GM13977 (cell line): ENCODE results near the gene FXR2.

ENCODE experiments used
- DNase-seq: peaks from one replicate; pipeline ENCODE4 v3.0.0; 2012; ENCODE audit warnings: low spot score
- in situ Hi-C: fragments of 300-500 bp; cut with MboI; formaldehyde crosslinking; loops from one replicate; pipeline ENCODE4 v1.12.0; 2022; ENCODE audit warnings: low sequenced_read_pairs, low pct_unique_long_range_greater_than_20kb, mixed read lengths, inconsistent platforms; ENCODE audit not compliant: unreplicated experiment
- TF ChIP-seq, protein P1 (sequence below): IDR thresholded peaks from 2 replicates; pipeline ENCODE4 v1.5.1; 2012; ENCODE audit warnings: mild to moderate bottlenecking, control low read depth; ENCODE audit not compliant: insufficient read depth; ENCODE audit errors: extremely low read depth, missing control alignments

The FXR2 gene

DNA sequence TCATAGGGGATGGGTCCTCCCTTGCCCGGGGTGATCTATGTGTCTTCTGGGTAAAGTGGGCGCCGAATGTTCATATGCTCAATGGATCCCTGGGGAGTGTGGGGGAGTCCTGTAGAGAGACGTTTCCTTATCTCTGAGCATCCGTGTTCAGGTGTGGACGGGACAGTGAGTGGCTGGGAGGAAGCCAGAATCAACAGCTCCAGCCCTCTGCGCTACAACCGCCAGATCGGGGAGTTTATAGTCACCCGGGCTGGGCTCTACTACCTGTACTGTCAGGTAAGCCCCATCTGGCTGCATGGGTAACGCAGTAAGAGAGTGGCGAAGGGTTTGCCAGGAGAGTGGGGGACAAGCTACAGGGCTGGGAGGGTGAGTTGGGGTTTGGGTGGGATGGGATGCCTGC, 58.1 kb downstream of the FXR2 start:
- TF ChIP-seq, protein P1, sequence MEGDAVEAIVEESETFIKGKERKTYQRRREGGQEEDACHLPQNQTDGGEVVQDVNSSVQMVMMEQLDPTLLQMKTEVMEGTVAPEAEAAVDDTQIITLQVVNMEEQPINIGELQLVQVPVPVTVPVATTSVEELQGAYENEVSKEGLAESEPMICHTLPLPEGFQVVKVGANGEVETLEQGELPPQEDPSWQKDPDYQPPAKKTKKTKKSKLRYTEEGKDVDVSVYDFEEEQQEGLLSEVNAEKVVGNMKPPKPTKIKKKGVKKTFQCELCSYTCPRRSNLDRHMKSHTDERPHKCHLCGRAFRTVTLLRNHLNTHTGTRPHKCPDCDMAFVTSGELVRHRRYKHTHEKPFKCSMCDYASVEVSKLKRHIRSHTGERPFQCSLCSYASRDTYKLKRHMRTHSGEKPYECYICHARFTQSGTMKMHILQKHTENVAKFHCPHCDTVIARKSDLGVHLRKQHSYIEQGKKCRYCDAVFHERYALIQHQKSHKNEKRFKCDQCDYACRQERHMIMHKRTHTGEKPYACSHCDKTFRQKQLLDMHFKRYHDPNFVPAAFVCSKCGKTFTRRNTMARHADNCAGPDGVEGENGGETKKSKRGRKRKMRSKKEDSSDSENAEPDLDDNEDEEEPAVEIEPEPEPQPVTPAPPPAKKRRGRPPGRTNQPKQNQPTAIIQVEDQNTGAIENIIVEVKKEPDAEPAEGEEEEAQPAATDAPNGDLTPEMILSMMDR: no peak
- in situ Hi-C loops: loop anchor here (5.0 to 25.0 kb wide), 2 partner anchors 39 to 194 kb away; partner anchors contain the start of genes KCTD11 and TMEM95
- DNase-seq: no peak

DNA sequence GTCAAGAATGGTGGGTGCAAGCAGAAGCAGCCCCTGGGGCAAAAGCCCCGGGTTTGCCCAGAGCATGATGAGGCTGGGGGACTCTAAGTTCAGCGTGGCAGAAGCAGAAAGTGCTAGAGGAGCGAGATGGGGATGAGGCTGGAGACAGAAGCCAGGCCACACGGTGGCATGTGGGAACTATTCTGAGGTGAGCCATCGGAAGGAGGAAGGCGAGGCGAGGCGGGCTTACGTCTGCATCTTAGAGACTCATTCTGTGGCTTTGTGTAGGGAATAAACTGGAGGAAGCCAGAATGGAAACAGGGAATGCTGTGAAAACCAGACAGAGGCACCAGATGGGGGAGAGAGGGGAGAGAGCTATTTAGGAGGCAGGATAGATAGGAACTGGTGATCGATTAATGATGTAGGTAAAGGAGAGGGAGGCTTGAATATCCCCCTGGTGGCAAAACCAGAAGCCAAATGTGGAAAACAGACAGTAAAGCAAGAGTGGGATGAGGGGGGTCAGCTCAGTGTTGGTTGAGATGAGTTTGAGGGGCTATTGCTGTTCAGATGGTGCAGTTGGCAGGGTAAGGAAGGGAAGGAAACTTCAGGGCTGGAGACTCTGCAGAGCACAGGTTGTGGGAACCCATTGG, 59.3 kb downstream of the FXR2 start:
- in situ Hi-C loops: loop anchor here (5.0 to 25.0 kb wide), 2 partner anchors 38 to 193 kb away; partner anchors contain the start of genes KCTD11 and TMEM95
- TF ChIP-seq, protein P1: no peak
- no peak for DNase-seq

DNA sequence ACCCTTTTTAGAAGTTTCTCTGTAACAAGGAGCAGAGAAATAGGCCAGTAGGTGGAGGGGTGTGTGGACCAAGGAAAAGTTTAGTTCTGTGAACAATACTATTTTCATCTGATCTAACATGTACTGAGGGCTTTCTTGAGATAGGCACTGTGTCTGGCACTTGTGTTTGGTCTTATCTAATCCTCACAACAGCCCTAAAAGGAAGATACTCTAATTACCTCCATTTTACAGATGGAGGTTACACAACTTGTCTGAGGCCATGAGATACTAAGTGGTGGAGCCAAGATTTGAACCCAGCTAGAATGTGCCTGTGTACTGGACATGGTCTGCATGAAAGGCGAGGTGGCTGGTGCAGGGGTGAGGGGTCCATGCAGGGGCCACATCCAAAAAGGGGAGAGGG, 61.3 kb downstream of the FXR2 start:
- TF ChIP-seq, protein P1: no peak
- no peak for DNase-seq
- in situ Hi-C loops: loop anchor here (25.0 kb wide), 1 partner anchor 191 kb away; the partner anchor contains the start of genes KCTD11 and TMEM95

DNA sequence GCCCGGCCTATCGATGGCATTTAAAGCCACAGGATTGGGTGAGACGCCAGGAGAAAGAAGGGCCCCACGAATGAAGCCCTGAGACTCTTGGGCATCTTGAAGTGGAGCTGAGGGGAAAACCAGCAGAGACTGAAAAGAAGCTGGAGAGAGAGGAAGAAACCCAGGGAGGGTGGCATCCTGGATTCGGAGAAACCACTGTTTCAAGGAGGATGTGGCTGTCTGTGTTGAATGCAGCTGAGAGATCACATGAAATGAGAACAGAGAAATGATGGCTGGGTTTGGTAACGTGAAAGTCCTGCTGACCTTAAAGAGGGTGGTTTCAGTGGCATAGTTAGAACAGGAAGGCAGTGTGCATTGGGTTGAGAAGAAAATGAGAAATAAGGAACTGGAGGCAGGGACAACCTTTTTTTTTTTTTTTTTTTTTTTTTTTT, 62.1 kb downstream of the FXR2 start:
- TF ChIP-seq, protein P1: no peak
- in situ Hi-C loops: loop anchor here (25.0 kb wide), 1 partner anchor 190 kb away; the partner anchor contains the start of genes KCTD11 and TMEM95
- peak; percentile 74 for DNase-seq

DNA sequence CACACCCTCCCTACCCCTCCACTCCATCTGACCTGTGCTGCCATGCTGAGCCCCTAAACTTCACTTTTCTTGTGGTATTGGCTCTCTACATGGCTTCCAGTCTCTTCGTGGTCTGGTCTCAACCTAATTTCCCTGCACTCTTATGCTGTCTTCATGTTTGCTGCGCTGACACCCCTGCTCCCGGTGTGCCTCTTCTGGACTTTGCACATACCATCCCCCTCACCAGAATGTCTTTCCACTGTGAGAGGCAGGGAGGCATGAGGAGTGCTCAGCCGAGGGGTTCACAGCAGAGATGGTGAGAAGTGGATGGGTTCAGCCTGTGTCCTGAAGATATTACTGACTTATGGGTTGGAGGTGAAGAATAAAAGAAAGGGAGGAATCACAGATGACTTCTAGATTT, 63.3 kb downstream of the FXR2 start:
- no peak for DNase-seq
- TF ChIP-seq, protein P1: no peak

DNA sequence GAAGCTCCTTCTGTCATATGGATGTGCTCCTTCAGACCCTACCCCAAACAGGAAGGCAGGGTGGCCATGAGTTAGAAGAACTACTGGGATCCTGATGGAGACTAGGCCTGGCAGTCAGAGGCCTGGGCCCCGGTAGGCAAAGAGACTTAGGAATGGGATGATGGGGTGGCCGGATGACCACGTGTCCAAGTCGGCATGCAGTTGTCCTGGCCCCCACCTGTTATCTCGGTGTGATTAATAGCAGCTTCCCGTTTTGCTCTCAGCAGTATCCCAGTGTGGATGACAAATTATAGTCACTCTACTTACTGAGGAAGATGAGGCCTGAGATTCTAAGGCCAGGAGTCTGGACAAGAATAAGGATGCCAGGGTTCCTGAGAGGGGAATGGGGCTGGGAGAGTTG, 64.4 kb downstream of the FXR2 start:
- DNase-seq: no peak
- TF ChIP-seq, protein P1: no peak
- in situ Hi-C loops: loop anchor here (25.0 kb wide), 1 partner anchor 188 kb away; the partner anchor contains the start of genes KCTD11 and TMEM95

More for the DNA sequence above, 63.3 kb downstream of the FXR2 start:
- in situ Hi-C loops: loop anchor here (25.0 kb wide), 1 partner anchor 189 kb away; the partner anchor contains the start of genes KCTD11 and TMEM95
